AG04450 (cell line): Measurements from ENCODE around the gene RSAD2. TPM values are rescaled to one million over a fixed set of nuclear protein-coding genes. Genes with fewer than 3 reads are reported as not detected.

Experiments used
- CTCF ChIA-PET: fragments of 300-600, 350-600 bp; formaldehyde crosslinking; extraction: SDS; loops from one replicate; lab custom pipeline; 2022; ENCODE audit warnings: antibody characterized with exemption, inconsistent platforms; lab: Charles Lee
- POLR2A ChIA-PET: fragments of 350-600 bp; formaldehyde crosslinking; extraction: SDS; loops from one replicate; lab custom pipeline; 2021; ENCODE audit warnings: antibody characterized with exemption, inconsistent platforms; lab: Yijun Ruan, JAX
- DNase-seq: peaks from one replicate; pipeline ENCODE4 v3.0.0-alpha.2; 2011; ENCODE audit warnings: low read depth, low spot score
- H3K27ac ChIP-seq: one replicate; pipeline ENCODE4 v1.5.1; 2012; ENCODE audit warnings: low read depth, low read length, control low read depth
- H3K27me3 ChIP-seq: one replicate; pipeline ENCODE4 v1.6.0; 2012; ENCODE audit warnings: low read length; ENCODE audit not compliant: control insufficient read depth, insufficient read depth
- H3K4me3 ChIP-seq: 2 replicates; pipeline ENCODE4 v1.5.1; 2011; ENCODE audit warnings: mild to moderate bottlenecking, low read depth, low read length, control low read depth
- H3K9me3 ChIP-seq: 2 replicates; pipeline ENCODE4 v1.5.1; 2012; ENCODE audit warnings: low read length; ENCODE audit not compliant: control insufficient read depth, insufficient read depth
- polyA plus RNA-seq: library from polyadenylated mRNA; depleted of rRNA; stranded (reverse); fragments of >200 nt; gene quantifications from 2 replicates; pipeline ENCODE4 v1.2.3, GENCODE V29; 2011
- TF ChIP-seq, protein P1 (sequence below): IDR thresholded peaks from 2 replicates; pipeline ENCODE4 v1.5.1; 2011; ENCODE audit warnings: low read depth, low read length, control low read depth, inconsistent platforms

The RSAD2 gene
- polyA plus RNA-seq, 1 experiment = not detected

GRCh38 chr2:6864231-6864754 is 13.3 kb upstream of the RSAD2 start:
- H3K4me3 ChIP-seq = no peak overlapping the region
- POLR2A ChIA-PET = no interaction called here

DNA sequence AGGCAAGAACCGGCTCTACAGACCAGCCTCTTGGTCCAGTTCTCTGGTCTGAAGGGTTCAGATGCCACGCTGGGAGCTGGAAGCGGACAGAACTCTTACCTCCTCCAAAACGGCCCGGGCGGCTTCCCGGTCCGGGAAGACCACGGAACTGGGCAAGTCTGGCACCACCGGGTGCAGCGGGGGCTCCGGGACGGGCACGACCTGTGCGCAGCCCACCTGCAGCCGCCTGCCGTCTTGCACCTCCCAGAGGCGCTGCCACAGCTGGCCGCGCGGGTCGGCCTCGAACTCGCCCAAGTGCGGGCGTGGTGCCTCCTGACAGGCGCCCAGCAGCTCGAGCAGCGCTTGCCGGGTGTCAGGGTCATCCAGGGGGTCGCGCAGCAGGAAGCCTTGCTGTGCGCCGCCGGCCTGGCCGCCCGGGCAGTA is 12.6 kb upstream of the RSAD2 start:
- DNase-seq = no peak

More at GRCh38 chr2:6864231-6864754, 13.3 kb upstream of the RSAD2 start:
- CTCF ChIA-PET = no interaction called here
- DNase-seq = no peak
- H3K27ac ChIP-seq = no peak overlapping the region
- peaks cover 13% of the 10 kb centered on the region for H3K27me3 ChIP-seq
- TF ChIP-seq, protein P1, sequence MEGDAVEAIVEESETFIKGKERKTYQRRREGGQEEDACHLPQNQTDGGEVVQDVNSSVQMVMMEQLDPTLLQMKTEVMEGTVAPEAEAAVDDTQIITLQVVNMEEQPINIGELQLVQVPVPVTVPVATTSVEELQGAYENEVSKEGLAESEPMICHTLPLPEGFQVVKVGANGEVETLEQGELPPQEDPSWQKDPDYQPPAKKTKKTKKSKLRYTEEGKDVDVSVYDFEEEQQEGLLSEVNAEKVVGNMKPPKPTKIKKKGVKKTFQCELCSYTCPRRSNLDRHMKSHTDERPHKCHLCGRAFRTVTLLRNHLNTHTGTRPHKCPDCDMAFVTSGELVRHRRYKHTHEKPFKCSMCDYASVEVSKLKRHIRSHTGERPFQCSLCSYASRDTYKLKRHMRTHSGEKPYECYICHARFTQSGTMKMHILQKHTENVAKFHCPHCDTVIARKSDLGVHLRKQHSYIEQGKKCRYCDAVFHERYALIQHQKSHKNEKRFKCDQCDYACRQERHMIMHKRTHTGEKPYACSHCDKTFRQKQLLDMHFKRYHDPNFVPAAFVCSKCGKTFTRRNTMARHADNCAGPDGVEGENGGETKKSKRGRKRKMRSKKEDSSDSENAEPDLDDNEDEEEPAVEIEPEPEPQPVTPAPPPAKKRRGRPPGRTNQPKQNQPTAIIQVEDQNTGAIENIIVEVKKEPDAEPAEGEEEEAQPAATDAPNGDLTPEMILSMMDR = no peak
- H3K9me3 ChIP-seq = no peaks in the 10 kb centered on the region; the same call in 1 of the 2 replicates

DNA sequence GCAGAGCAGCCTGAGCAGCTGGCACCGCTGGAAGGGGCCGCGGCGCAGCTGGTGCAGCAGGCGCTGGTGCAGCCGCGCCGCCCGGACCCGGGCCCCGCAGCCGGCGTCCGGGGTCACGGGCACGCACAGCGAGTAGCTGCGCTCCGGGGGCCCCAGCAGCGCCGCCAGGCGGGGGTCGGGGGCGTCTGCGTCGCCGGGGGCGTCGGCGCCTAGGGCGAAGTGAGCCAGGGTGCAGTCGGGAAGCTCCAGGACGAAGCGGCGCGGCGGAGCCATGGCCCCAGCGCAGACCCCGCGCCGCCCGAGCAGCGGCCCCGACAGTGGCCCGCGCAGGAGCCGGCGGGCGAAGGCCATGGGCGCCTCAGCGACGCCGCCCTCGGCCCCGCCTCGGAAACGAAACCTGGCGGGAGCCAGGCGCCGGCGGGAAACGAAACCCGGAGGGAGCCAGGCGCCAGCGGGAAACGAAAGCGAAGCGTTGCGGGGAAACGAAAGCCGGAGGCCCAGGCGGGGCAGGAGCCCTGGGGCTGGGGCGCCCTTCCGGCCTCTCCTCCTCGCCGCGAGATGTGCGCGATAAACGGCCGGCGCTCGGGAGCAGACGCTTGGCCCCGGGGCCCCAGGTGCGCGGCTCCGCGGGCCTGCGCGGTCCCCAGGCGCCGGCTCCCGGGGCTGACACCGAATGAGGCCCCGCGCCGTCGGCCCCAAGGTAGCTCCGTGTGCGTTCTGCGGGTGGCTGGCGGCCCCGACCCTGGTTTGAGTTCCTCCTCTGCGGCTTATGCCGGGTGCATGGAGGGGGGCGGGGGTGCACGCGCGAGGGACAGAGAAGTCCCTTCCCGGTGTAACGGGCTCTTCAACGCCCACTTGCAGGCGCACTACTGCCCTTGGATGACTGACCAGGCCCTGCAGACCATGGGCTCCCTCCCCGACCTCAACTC is 12.0 kb upstream of the RSAD2 start, which contains the start of gene CMPK2:
CMPK2 (minus strand) TSS at position 562 of the 929 bp plus-strand sequence; CDS start at position 351, 211 bp downstream.
- no peaks in the 10 kb centered on the region; the same call in 1 of the 2 replicates for H3K9me3 ChIP-seq
- no peak for DNase-seq
- H3K27ac ChIP-seq = no peak within 1 kb of the TSS
- H3K27me3 ChIP-seq = peaks cover 13% of the 10 kb centered on the region
- POLR2A ChIA-PET = interaction anchor here (0.6 kb wide), 1 partner anchor 1331 kb away, joined by 3 read pairs; no protein-coding TSS in a partner anchor
- TF ChIP-seq, protein P1 = no peak
- CTCF ChIA-PET = interaction anchor here (1.2 kb wide), 1 partner anchor 18 kb away, joined by 3 read pairs; no protein-coding TSS in a partner anchor
- peak within 1 kb of the TSS; percentile 63 for H3K4me3 ChIP-seq

More for the DNA sequence above, 12.6 kb upstream of the RSAD2 start:
- H3K27ac ChIP-seq = no peak overlapping the region
- H3K9me3 ChIP-seq = no peaks in the 10 kb centered on the region; the same call in 1 of the 2 replicates
- H3K27me3 ChIP-seq = peaks cover 13% of the 10 kb centered on the region
- CTCF ChIA-PET = no interaction called here
- H3K4me3 ChIP-seq = peak overlapping the region; percentile 63
- TF ChIP-seq, protein P1 = no peak
- POLR2A ChIA-PET = no interaction called here

DNA sequence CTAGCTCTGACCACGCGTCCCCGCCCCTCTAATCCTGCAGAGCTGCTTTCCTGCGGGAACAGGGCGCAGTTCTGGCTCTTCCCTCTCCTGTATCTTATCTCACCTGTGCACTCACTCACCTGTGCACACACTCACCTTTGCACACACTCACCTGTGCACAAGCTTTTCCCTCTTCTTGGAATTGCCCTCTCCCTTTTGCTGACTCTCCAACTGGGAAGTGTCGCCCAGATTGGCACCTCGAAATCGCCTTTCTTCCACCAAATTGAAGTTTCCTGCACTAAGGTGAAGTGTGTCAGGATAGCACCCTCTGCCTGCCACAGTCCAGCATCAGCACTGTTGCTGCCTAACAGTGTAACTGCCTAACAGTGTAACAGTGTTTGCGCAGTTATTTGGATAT is 11.3 kb upstream of the RSAD2 start:
- H3K27ac ChIP-seq = no peak overlapping the region
- ChIA-PET CTCF (interaction anchor here (1.2 kb wide), 1 partner anchor 19 kb away, joined by 3 read pairs; no protein-coding TSS in a partner anchor), POLR2A (interaction anchor here (0.6 kb wide), 1 partner anchor 1332 kb away, joined by 3 read pairs; no protein-coding TSS in a partner anchor)
- TF ChIP-seq, protein P1 = peak; percentile 36
- H3K9me3 ChIP-seq = no peaks in the 10 kb centered on the region; the same call in 1 of the 2 replicates
- H3K4me3 ChIP-seq = peak overlapping the region; percentile 63
- DNase-seq = no peak
- H3K27me3 ChIP-seq = peaks cover 13% of the 10 kb centered on the region
